Measurements from ENCODE around the gene VDAC2. TPM values are rescaled to one million over a fixed set of nuclear protein-coding genes. Genes with fewer than 3 reads are reported as not detected.

The VDAC2 gene
- total RNA-seq, 1 experiment from 2014 or later: 340 TPM

Other genes starting within 250 kb of the VDAC2 start
- gene SAMD8, start 99.1 kb upstream of the VDAC2 start, total RNA-seq (2021; ENCODE audit: unreplicated experiment): 32.0 TPM
- gene COMTD1, start 25.2 kb downstream of the VDAC2 start, total RNA-seq (2021; ENCODE audit: unreplicated experiment): 32.8 TPM
- gene ZNF503, start 191.0 kb downstream of the VDAC2 start, total RNA-seq (2021; ENCODE audit: unreplicated experiment): 10.4 TPM
- gene LRMDA, start 220.8 kb downstream of the VDAC2 start, total RNA-seq (2021; ENCODE audit: unreplicated experiment): 1.2 TPM